ENCODE measurements around the gene MDFIC. TPM values are rescaled to one million over a fixed set of nuclear protein-coding genes. Genes with fewer than 3 reads are reported as not detected.

MDFIC gene
- polyA plus RNA-seq, 1 of the 3 experiments (the other 2 are of a cell fraction), result 2.8 TPM

DNA sequence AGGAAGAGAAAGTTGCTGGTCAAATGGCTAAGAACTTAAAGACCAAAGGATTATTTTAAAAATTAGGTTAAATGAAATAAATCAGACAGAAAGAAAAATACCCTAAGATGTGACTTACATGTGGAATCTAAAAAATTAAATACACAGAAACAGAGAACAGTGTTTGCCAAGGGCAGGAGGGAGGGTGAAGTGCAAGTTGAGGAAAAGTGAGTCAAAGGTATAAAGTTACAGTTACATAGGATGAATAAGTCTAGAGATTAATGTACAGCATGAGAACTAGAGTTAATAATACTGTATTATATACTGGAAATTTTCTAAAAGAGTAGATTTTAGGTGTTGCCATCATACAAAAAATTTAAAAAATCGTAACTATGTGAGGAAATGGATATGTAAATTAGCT is 146.3 kb downstream of the MDFIC start:
- Histone ChIP-seq H3K4me3 (ENCODE audit: low read depth in 2 of 2, low read length in 1 of 2) (no peak overlapping the region), H3F3A (replicated peaks; ENCODE audit: insufficient read depth) (no peaks in the 10 kb centered on the region), H3K27ac (ENCODE audit: low read depth in 2 of 2, low read length in 1 of 2) (no peak overlapping the region), H3K9ac (no peak overlapping the region), H2AFZ (ENCODE audit: low read depth) (no peak overlapping the region), H3K9me3 (no peaks in the 10 kb centered on the region), H3K9me2 (no peaks in the 10 kb centered on the region), H4K20me1 (ENCODE audit: insufficient read depth) (no peaks in the 10 kb centered on the region), H3K79me2 (ENCODE audit: insufficient read depth) (no peaks in the 10 kb centered on the region), H3K27me3 (ENCODE audit: insufficient read depth) (no peaks in the 10 kb centered on the region), H3K4me2 (no peak overlapping the region), H3K36me3 (replicated peaks in 1 of 2; ENCODE audit: control insufficient read depth in 1 of 2, insufficient read depth in 2 of 2, low read length in 1 of 2) (no peaks in the 10 kb centered on the region), H3K4me1 (ENCODE audit: control insufficient read depth in 1 of 2, insufficient read depth in 2 of 2, low read depth in 1 of 2, low read length in 1 of 2) (no peaks in the 10 kb centered on the region)
- DNase-seq, result no peak
- no peak for TF ChIP-seq CHD2 (IDR thresholded peaks at IDR 0.05; ENCODE audit: low read length, partially characterized antibody)
- TF ChIP-seq, protein P1, sequence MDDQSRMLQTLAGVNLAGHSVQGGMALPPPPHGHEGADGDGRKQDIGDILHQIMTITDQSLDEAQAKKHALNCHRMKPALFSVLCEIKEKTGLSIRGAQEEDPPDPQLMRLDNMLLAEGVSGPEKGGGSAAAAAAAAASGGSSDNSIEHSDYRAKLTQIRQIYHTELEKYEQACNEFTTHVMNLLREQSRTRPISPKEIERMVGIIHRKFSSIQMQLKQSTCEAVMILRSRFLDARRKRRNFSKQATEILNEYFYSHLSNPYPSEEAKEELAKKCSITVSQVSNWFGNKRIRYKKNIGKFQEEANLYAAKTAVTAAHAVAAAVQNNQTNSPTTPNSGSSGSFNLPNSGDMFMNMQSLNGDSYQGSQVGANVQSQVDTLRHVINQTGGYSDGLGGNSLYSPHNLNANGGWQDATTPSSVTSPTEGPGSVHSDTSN (IDR thresholded peaks at IDR 0.05), result no peak
- no peak for TF ChIP-seq FOSL2 (IDR thresholded peaks at IDR 0.05; ENCODE audit: borderline replicate concordance, low read depth)
- no peak for TF ChIP-seq NRF1 (IDR thresholded peaks at IDR 0.05; ENCODE audit: low read depth, low read length)
- TF ChIP-seq EZH2phosphoT487 (IDR thresholded peaks at IDR 0.05; ENCODE audit: borderline replicate concordance, low read depth), result no peak
- no peak for TF ChIP-seq RXRA (IDR thresholded peaks at IDR 0.05; ENCODE audit: borderline replicate concordance, low read depth)
- TF ChIP-seq, protein P2, sequence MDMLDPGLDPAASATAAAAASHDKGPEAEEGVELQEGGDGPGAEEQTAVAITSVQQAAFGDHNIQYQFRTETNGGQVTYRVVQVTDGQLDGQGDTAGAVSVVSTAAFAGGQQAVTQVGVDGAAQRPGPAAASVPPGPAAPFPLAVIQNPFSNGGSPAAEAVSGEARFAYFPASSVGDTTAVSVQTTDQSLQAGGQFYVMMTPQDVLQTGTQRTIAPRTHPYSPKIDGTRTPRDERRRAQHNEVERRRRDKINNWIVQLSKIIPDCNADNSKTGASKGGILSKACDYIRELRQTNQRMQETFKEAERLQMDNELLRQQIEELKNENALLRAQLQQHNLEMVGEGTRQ (IDR thresholded peaks at IDR 0.05; ENCODE audit: borderline replicate concordance, low read depth, low read length), result no peak
- no peak for TF ChIP-seq SIN3A (IDR thresholded peaks at IDR 0.05; ENCODE audit: borderline replicate concordance, low read depth, low read length)
- TF ChIP-seq GABPA (IDR thresholded peaks at IDR 0.05; ENCODE audit: low read depth), result no peak
- TF ChIP-seq RAD21 (IDR thresholded peaks at IDR 0.05; ENCODE audit: low read length), result no peak
- no peak for TF ChIP-seq ELF1 (IDR thresholded peaks at IDR 0.05)
- TF ChIP-seq RFX5 (IDR thresholded peaks at IDR 0.05; ENCODE audit: low read length), result no peak
- TF ChIP-seq JUND (IDR thresholded peaks at IDR 0.05), result no peak
- TF ChIP-seq TCF12 (IDR thresholded peaks at IDR 0.05), result no peak
- no peak for TF ChIP-seq NFIC (IDR thresholded peaks at IDR 0.05; ENCODE audit: borderline replicate concordance)
- TF ChIP-seq MEF2A (IDR thresholded peaks at IDR 0.05; ENCODE audit: borderline replicate concordance, low read depth), result no peak
- no peak for TF ChIP-seq POLR2AphosphoS5 (IDR thresholded peaks at IDR 0.05; ENCODE audit: low read depth, low read length)
- TF ChIP-seq SMC3 (IDR thresholded peaks at IDR 0.05; ENCODE audit: low read depth, low read length), result no peak
- TF ChIP-seq TAF1 (IDR thresholded peaks at IDR 0.05; ENCODE audit: borderline replicate concordance, low read depth, low read length), result no peak
- TF ChIP-seq GATA2 (CRISPR knock-in tag; IDR thresholded peaks at IDR 0.05), result no peak
- POLR2A ChIA-PET, result no interaction called here
- CTCF ChIA-PET, result interaction anchor here (1.4 kb wide), 1 partner anchor 9 kb away, joined by 3 read pairs; no protein-coding TSS in a partner anchor
- 1% methylated on average over 1 of the region's 1 CpG for WGBS (ENCODE audit: low lambda C conversion rate)
